ENCODE results near the gene RAPGEF1. TPM values are rescaled to one million over a fixed set of nuclear protein-coding genes. Genes with fewer than 3 reads are reported as not detected.
A peak's percentile ranks its signal among the peaks of the same experiment; 100 is the strongest.

Gene RAPGEF1
- total RNA-seq, 2 donors from 2014 or later, result 147 to 167 TPM

DNA sequence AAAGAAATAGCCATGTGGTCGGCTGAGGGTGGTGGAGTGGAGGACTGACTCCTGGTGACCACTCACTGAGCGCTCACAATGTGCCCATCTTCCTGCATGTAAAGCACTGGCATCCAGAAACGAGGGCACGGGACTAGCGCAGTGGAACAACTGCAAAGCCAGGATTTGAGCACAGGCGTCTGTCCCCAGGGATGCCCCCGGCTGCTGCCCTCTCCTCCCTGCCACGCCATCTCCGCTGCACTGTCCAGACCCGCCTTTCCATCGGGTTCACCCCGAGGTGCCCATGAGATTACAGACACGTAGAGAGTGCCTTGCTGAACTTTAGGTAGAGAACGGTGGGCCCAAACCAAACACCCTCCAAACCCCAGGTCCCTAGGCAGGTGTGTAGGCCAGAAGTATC is 149.9 kb downstream of the RAPGEF1 start:
- Mint-ChIP-seq H3K36me3 (ENCODE audit: low read depth) (peaks cover 84% of the 10 kb centered on the region), H3K4me3 (no peak overlapping the region), H3K27me3 (no peaks in the 10 kb centered on the region), H3K9me3 (no peaks in the 10 kb centered on the region), H3K27ac (peak overlapping the region; percentile 97), H3K4me1 (peaks cover 31% of the 10 kb centered on the region)
- ATAC-seq (replicated peaks), result no peak

DNA sequence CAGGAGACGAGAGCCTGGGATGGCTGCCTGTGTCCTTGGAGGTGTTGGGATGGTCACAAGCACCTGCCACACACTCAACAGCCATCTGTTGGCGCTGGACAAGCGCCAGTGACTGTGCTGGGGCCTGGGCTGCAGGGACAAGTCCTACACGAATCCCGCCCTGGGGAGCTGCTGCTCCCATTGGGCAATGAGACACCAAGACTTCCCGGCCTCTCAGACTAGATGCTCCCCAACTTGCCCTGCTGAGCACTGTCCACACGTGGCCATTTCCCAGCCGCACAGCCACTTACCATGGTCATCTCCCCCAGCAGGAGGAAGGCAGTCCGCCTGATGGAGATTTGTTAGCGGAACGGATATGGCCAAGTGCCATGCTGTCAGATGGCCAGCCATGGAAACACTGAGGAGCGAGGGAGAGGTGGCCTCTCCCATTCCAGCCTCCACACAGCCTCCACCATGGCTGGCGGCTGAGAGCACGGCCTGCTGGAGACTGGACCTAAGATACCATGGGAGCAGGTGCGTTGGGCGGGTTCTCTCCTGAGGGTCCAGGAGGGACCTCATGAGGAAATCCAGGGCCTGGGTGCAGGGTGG is 150.7 kb downstream of the RAPGEF1 start:
- no peaks in the 10 kb centered on the region for H3K9me3 Mint-ChIP-seq
- peaks cover 88% of the 10 kb centered on the region for H3K36me3 Mint-ChIP-seq (ENCODE audit: low read depth)
- H3K4me3 Mint-ChIP-seq, result no peak overlapping the region
- peaks cover 31% of the 10 kb centered on the region for H3K4me1 Mint-ChIP-seq
- H3K27me3 Mint-ChIP-seq, result no peaks in the 10 kb centered on the region
- H3K27ac Mint-ChIP-seq, result peak overlapping the region; percentile 65
- no peak for ATAC-seq (replicated peaks)

DNA sequence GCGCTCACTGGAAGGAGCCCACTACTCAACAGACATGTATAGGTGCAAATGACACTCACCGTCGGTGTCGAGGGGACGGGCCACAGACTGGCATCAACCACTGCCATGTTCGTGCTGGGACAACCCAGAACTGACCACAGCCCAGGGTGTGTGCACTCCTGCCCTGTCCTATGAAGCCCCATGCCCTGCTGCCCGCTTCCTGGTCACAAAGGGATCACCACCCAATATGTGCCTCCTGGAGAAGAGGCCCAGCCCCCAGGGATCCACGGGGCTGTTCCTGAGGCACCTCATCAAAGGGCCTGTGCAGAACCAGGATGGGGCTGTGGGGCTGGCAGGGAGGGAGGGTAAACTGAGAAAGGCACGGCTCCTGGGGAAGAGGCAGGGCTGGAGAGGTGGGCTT is 151.5 kb downstream of the RAPGEF1 start:
- Mint-ChIP-seq H3K27me3 (no peaks in the 10 kb centered on the region), H3K27ac (peak overlapping the region; percentile 54), H3K4me1 (peaks cover 31% of the 10 kb centered on the region), H3K9me3 (no peaks in the 10 kb centered on the region), H3K4me3 (no peak overlapping the region), H3K36me3 (ENCODE audit: low read depth) (peaks cover 89% of the 10 kb centered on the region)
- ATAC-seq (replicated peaks), result no peak

DNA sequence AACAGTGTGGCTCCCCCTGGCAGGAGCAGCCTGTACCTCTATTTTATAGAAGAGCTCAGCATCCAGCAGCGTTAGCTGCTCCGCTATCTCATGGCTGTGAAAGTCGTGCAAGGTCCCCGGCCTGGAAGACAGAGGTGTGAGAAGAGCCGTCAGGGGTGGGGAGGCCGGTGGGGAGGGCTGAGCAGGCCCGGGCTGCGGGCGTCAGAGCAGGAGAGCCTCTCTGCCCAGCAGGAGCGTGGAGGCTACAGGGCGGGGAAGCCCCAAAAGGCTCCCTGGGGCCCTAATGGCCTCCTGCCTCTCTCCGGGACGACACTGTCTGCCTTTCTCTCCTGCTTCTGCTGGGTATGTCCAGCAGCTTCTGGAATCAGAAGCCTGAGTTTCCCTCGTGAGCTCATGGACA is 152.0 kb downstream of the RAPGEF1 start:
- Mint-ChIP-seq H3K9me3 (no peaks in the 10 kb centered on the region), H3K27me3 (no peaks in the 10 kb centered on the region), H3K36me3 (ENCODE audit: low read depth) (peaks cover 89% of the 10 kb centered on the region), H3K27ac (peak overlapping the region; percentile 69), H3K4me3 (no peak overlapping the region), H3K4me1 (peaks cover 31% of the 10 kb centered on the region)
- ATAC-seq (replicated peaks), result no peak

DNA sequence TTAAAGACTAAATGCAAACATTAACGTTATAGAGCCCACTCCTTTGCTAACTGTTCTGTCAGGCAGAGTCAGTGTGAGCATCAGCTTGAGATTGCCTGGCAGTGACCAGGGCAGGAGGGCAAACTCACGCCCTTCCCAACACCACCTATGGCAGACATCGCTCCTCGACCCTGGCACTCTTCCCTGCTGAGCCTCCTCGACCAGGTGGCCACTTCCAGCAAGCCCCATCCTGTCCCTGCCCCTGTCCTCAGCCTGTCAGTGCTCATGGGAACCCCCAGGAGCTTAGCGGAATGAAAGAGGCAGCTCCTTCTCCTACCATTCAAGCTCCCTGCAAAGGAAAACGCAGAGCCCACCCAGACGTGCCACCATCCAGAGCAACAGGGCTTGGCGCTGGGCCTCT is 152.5 kb downstream of the RAPGEF1 start:
- H3K4me1 Mint-ChIP-seq, result peaks cover 31% of the 10 kb centered on the region
- H3K9me3 Mint-ChIP-seq, result no peaks in the 10 kb centered on the region
- ATAC-seq (replicated peaks), result no peak
- H3K27ac Mint-ChIP-seq, result peak overlapping the region; percentile 69
- no peaks in the 10 kb centered on the region for H3K27me3 Mint-ChIP-seq
- peaks cover 89% of the 10 kb centered on the region for H3K36me3 Mint-ChIP-seq (ENCODE audit: low read depth)
- H3K4me3 Mint-ChIP-seq, result peak overlapping the region; percentile 38

DNA sequence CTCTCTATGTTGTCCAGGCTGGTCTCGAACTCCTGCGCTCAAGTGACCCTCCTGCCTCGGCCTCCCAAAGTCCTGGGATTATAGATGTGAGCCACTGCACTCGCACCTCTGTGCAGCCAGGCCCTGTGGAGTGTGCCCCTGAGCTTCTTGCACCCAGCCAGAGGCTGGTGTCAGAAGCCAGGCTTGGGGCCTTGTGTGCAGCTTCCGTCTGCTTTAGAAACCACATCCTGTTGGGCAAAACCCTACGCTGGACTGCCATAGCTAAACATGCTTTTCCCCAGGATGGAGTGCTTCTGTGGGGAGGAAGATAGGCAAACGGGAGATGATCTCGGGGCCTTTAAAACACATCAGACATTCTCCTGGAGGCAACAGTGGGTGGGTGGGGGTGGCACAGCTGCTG is 154.5 kb downstream of the RAPGEF1 start:
- peak overlapping the region; percentile 37 for H3K4me3 Mint-ChIP-seq
- no peaks in the 10 kb centered on the region for H3K9me3 Mint-ChIP-seq
- ATAC-seq (replicated peaks), result peak; percentile 76
- peak overlapping the region; percentile 89 for H3K27ac Mint-ChIP-seq
- H3K27me3 Mint-ChIP-seq, result no peaks in the 10 kb centered on the region
- peaks cover 20% of the 10 kb centered on the region for H3K4me1 Mint-ChIP-seq
- peaks cover 89% of the 10 kb centered on the region for H3K36me3 Mint-ChIP-seq (ENCODE audit: low read depth)

DNA sequence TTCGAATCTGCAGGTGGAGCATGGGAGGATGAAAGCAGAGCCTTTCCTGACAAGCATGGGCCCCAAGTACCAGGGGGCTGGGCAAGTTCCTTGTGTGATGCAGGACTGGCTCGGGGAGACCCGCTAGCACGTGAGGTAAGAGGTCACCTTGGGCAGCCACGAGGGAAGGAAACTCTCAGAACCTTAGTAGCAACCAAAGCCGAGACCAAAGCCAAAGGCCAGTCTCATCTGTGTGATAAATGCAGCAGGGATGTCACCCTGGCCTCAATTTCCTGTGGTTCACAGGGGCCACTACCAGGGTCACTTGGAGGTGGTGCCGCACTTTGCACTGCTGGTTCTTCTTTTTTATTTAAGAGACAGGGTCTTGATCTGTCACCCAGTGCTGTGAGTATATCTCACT is 155.0 kb downstream of the RAPGEF1 start:
- ATAC-seq (replicated peaks), result peak; percentile 19
- no peaks in the 10 kb centered on the region for H3K27me3 Mint-ChIP-seq
- peak overlapping the region; percentile 89 for H3K27ac Mint-ChIP-seq
- peaks cover 20% of the 10 kb centered on the region for H3K4me1 Mint-ChIP-seq
- H3K4me3 Mint-ChIP-seq, result peak overlapping the region; percentile 37
- no peaks in the 10 kb centered on the region for H3K9me3 Mint-ChIP-seq
- peaks cover 89% of the 10 kb centered on the region for H3K36me3 Mint-ChIP-seq (ENCODE audit: low read depth)

DNA sequence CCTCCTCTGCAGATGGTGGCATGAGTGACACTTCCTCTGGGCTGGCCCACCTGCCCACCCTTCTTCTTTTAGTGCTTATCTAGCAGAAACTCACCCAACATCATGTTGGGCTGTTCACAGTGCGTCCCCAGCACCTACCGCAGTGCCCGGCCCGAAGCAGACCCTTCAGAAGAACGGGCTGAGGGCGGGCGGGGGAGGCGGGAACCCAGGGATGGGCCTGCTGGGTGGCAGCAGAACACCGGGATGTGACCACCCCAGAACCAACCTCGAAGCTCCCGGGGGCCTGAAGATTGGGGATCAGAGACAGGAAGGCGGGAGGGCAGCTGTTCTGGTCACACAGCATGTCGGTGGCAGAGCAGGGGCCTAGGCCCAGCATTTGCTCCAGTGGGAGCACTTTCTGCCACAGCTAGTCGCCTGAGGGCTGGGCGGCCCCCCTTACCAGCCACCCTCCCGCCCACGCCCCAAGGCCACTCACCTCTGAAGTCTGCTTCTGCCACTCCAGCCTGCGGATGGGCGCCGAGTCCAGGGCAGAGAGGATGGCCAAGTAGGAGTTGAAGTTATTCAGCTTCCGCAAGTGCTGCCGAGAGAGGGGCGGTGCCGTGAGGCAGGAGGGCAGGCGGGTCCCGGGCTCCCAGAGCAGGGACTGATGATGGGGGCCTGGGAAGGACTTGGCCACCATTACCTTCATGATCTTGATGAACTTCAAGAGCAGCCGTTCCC is 155.9 kb downstream of the RAPGEF1 start:
- no peak for ATAC-seq (replicated peaks)
- no peaks in the 10 kb centered on the region for H3K27me3 Mint-ChIP-seq
- peaks cover 89% of the 10 kb centered on the region for H3K36me3 Mint-ChIP-seq (ENCODE audit: low read depth)
- no peaks in the 10 kb centered on the region for H3K9me3 Mint-ChIP-seq
- peak overlapping the region; percentile 65 for H3K27ac Mint-ChIP-seq
- H3K4me3 Mint-ChIP-seq, result no peak overlapping the region
- H3K4me1 Mint-ChIP-seq, result peaks cover 26% of the 10 kb centered on the region

DNA sequence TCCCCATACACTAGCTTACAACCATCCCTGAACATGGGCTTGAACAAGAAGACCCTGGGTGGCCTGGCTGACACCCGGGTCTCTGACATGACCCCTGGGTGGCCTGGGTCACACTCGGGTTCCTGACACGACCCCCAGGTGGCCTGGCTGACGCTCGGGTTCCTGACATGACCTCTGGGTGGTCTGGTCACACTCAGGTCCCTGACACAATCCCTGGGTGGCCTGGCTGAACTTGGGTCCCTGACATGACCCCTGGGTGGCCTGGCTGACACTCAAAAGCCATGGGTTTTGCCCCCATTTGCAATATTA is 156.6 kb downstream of the RAPGEF1 start:
- Mint-ChIP-seq H3K4me3 (no peak overlapping the region), H3K9me3 (no peaks in the 10 kb centered on the region), H3K27ac (peak overlapping the region; percentile 65), H3K27me3 (no peaks in the 10 kb centered on the region), H3K36me3 (ENCODE audit: low read depth) (peaks cover 89% of the 10 kb centered on the region), H3K4me1 (peaks cover 30% of the 10 kb centered on the region)
- no peak for ATAC-seq (replicated peaks)

DNA sequence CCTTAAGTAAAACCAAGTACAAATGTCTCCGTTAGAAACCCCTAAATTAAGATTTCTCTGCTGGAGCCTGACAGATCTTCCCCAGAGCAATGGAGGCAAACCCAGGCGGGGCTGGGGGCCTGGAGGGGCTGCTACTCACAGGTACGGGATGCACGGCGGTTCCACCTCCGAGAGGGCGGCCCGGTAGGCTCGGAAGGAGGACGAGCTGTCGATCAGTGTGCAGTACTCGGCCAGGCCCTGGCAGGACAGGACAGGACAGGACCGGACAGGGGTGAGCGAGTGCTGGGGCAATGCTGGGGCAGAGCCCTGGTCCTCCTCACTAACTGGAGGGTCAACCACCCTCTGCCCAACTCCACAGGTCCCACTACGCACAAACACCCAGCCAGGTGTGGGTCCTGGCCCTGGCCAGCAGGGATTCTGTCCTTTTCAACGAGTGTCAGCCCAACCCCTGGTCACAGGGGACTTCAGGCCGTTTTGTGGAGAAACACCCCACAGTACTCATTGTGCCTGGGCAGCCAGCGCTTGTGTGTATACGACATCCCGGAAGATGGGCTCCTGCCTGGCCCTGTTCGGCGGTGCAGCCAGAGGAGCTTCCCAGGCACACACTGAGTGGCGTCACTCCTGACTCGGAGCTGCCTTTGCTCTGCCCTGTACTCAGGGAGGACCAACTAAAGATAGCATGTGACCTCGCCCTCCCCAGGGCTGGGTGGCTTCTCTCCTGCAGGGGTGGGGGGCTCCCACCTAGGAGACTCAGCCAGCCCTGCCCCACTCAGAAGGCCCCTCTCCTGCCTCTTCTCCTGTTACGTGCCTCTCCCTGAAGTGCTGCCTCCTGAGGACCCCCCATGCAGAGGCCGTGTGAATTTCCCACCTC is 157.2 kb downstream of the RAPGEF1 start:
- Mint-ChIP-seq H3K36me3 (ENCODE audit: low read depth) (peaks cover 89% of the 10 kb centered on the region), H3K4me1 (peaks cover 30% of the 10 kb centered on the region), H3K27ac (no peak overlapping the region), H3K9me3 (no peaks in the 10 kb centered on the region), H3K27me3 (no peaks in the 10 kb centered on the region), H3K4me3 (no peak overlapping the region)
- ATAC-seq (replicated peaks), result no peak

DNA sequence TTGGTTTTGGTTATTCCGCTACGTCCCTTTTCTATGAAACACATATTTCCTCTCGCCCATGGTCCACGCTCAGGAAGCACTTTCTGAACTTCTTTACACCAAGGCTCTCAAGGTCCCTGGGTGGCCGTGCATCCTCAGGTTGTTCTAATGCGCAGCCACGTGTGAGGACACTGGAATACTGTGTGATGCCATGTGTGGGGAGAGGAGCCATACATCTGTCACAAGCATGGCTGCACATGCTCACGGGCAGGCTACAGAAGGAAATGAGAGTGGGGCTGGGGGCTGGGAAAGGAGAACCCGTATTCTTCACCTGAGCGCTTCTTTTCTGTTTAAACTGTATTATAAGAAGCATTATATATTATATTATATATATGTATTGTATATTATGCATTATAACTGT is 157.8 kb downstream of the RAPGEF1 start:
- H3K4me3 Mint-ChIP-seq, result no peak overlapping the region
- H3K9me3 Mint-ChIP-seq, result no peaks in the 10 kb centered on the region
- no peak for ATAC-seq (replicated peaks)
- H3K27ac Mint-ChIP-seq, result no peak overlapping the region
- H3K27me3 Mint-ChIP-seq, result no peaks in the 10 kb centered on the region
- peaks cover 24% of the 10 kb centered on the region for H3K4me1 Mint-ChIP-seq
- H3K36me3 Mint-ChIP-seq (ENCODE audit: low read depth), result peaks cover 89% of the 10 kb centered on the region

DNA sequence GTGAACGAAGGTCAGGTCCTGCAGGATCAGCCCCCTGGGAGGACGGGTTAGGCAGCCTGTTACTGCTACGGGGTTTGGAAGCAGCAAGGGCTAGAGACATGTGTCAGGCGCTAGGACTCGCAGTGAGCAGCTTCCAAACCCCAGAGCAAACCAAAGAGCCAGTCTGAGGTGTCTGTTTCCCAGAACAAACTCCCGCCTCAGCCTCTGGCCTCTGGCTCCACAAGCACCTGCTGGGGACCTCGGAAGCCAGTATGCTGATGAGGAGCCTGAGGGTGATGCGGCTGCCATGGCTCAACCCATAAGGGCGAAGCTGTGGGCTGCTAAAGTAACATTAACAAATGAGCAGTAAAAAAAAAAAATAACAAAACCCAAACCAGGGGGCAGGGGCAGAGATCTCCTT is 159.5 kb downstream of the RAPGEF1 start:
- H3K4me1 Mint-ChIP-seq, result peaks cover 13% of the 10 kb centered on the region
- no peak overlapping the region for H3K27ac Mint-ChIP-seq
- peaks cover 95% of the 10 kb centered on the region for H3K36me3 Mint-ChIP-seq (ENCODE audit: low read depth)
- no peaks in the 10 kb centered on the region for H3K9me3 Mint-ChIP-seq
- no peak overlapping the region for H3K4me3 Mint-ChIP-seq
- no peak for ATAC-seq (replicated peaks)
- H3K27me3 Mint-ChIP-seq, result no peaks in the 10 kb centered on the region

DNA sequence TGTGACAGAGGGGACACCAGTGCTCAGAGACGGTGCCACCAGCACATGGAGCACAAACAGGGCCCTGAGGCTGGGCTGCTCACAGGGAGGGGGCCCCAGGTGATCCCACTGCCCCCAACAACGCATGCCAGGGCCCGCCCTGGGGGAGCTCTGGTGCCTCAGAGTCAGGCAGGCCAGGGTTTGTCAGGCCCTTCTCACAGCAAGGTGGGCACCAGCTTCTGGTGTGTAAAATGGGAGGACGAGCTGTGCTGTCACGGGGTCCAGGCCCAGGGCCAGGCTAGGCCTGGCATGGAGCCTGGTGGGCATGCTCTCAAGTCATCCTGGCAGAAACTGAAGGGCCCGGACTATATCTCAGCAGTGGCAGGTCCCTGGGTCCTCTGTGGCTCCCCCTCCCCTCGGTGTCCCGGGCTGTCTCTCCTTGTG is 160.1 kb downstream of the RAPGEF1 start:
- Mint-ChIP-seq H3K27me3 (no peaks in the 10 kb centered on the region), H3K27ac (peak overlapping the region; percentile 81), H3K4me1 (peaks cover 10% of the 10 kb centered on the region), H3K4me3 (peak overlapping the region; percentile 40), H3K9me3 (no peaks in the 10 kb centered on the region), H3K36me3 (ENCODE audit: low read depth) (peaks cover 95% of the 10 kb centered on the region)
- ATAC-seq (replicated peaks), result no peak

DNA sequence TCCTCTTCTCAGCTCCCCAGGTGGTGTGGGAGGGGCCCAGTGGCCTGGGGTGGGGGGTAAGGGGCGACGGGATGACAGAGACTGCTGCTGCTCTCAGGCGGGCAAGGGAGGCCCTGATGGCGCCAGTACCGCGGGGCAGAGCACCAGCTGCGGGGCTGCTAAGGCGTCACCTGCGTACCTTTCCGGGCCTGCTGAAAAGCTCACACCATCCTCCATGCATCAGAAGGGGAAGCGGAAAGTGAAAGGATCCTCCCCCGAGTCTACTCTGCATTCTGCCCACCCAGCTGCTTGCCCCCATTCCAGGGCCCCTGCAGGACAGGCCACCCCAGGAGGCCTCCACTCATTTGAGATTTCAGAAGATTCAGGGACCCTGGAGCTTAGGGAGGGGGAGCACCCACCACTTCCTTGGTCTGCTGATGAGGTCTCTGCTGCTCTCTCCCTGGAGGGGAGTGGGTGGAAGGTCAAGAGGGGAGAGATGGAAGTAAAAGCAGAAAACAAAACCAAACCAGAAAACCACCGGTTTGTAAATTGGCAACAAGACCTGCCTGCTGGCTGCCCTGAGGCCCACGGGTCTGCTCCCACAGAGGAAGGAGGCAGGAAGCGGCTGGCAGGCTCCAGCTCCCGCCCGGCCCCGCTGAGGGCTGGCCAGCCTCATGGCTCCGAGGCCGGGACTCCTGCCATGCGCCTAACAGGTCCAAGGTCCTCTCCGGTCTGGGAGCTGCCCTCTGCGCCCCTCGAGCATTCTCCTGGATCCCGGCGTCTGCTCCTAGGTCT is 161.0 kb downstream of the RAPGEF1 start:
- peak; percentile 67 for ATAC-seq (replicated peaks)
- H3K9me3 Mint-ChIP-seq, result no peaks in the 10 kb centered on the region
- no peaks in the 10 kb centered on the region for H3K27me3 Mint-ChIP-seq
- peaks cover 98% of the 10 kb centered on the region for H3K36me3 Mint-ChIP-seq (ENCODE audit: low read depth)
- H3K27ac Mint-ChIP-seq, result peak overlapping the region; percentile 81
- H3K4me3 Mint-ChIP-seq, result peak overlapping the region; percentile 40
- peaks cover 10% of the 10 kb centered on the region for H3K4me1 Mint-ChIP-seq

Data from activated T-helper 17 cell treated with anti-CD3 and anti-CD28 coated beads, Interleukin-2, amount 50 U/mL, for 72 hours (primary cell).